ENCODE measurements around the gene CCDC24. TPM values are rescaled to one million over a fixed set of nuclear protein-coding genes. Genes with fewer than 3 reads are reported as not detected.

Gene CCDC24
- total and polyA plus RNA-seq, 9 of the 15 experiments (the other 6 are each of a cell fraction or from before 2014, with no cell fraction given): 0.31 to 4.5 (median 1.5) TPM

- TF ChIP-seq MGA (IDR thresholded peaks at IDR 0.05) (no peak), NCOR1 (IDR thresholded peaks at IDR 0.05) (peak; percentile 88), RBM17 (IDR thresholded peaks at IDR 0.05; ENCODE audit: borderline replicate concordance, low read depth, low read length) (no peak), ZNF253 (CRISPR knock-in tag; conservative IDR thresholded peaks at IDR 0.05) (no peak), ZNF324 (CRISPR knock-in tag; IDR thresholded peaks at IDR 0.05) (no peak), DIDO1 (tag; IDR thresholded peaks at IDR 0.05; ENCODE audit: low read depth) (no peak), PRMT5 (CRISPR knock-in tag; IDR thresholded peaks at IDR 0.05) (no peak), EP400 (IDR thresholded peaks at IDR 0.05) (no peak), IRF9 (tag; IDR thresholded peaks at IDR 0.05) (no peak), NR4A1 (CRISPR knock-in tag; IDR thresholded peaks at IDR 0.05) (no peak), NR4A1 (tag; IDR thresholded peaks at IDR 0.05) (no peak), NR1H2 (CRISPR knock-in tag; IDR thresholded peaks at IDR 0.05) (no peak)
- TF ChIP-seq, protein P1, sequence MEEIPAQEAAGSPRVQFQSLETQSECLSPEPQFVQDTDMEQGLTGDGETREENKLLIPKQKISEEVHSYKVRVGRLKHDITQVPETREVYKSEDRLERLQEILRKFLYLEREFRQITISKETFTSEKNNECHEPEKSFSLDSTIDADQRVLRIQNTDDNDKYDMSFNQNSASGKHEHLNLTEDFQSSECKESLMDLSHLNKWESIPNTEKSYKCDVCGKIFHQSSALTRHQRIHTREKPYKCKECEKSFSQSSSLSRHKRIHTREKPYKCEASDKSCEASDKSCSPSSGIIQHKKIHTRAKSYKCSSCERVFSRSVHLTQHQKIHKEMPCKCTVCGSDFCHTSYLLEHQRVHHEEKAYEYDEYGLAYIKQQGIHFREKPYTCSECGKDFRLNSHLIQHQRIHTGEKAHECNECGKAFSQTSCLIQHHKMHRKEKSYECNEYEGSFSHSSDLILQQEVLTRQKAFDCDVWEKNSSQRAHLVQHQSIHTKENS (CRISPR knock-in tag; IDR thresholded peaks at IDR 0.05): no peak
Measured at GRCh38 chr1:44044071-44044801, 52.8 kb downstream of the CCDC24 start (continued).
